WTC11 (cell line): ENCODE data around the gene GPR75.

Experiments used
- CREB1 ChIP-seq: sonication (generic); formaldehyde crosslinking; IDR thresholded peaks from 2 replicates; pipeline ENCODE4 v1.8.0; 2023; ENCODE audit warnings: mild to moderate bottlenecking, missing genetic modification reagents
- CTCF ChIP-seq: fragments of 200-600 bp; IDR thresholded peaks from 2 replicates; pipeline ENCODE4 v1.8.0; 2022; ENCODE audit warnings: antibody characterized with exemption
- ETV6 ChIP-seq: sonication (generic); formaldehyde crosslinking; IDR thresholded peaks from 2 replicates; pipeline ENCODE4 v1.8.1; 2022; ENCODE audit warnings: mild to moderate bottlenecking, missing genetic modification reagents
- MYBL2 ChIP-seq: sonication (generic); formaldehyde crosslinking; IDR thresholded peaks from 2 replicates; pipeline ENCODE4 v1.8.1; 2023; ENCODE audit warnings: mild to moderate bottlenecking, moderate library complexity, missing genetic modification reagents

- no peak for TF ChIP-seq MYBL2 (CRISPR knock-in tag)
- no peak for TF ChIP-seq CTCF
- TF ChIP-seq CREB1 (CRISPR knock-in tag): no peak
- TF ChIP-seq ETV6 (CRISPR knock-in tag): no peak
These were observed 40.1 kb downstream of the GPR75 start for GRCh38 chr2:53819634-53820033.
